ENCODE measurements around the gene FRG2B. TPM values are rescaled to one million over a fixed set of nuclear protein-coding genes. Genes with fewer than 3 reads are reported as not detected.

FRG2B gene
- total RNA-seq: not detected in 2 replicates

GRCh38 chr10:133626695-133627094 is at the start of gene FRG2B:
TSS of gene FRG2B (minus strand) at chr10:133626795. CDS start at chr10:133626742, 53 bp downstream.

Other genes with a start within 250 kb of the FRG2B start
- gene PAOX, start 247.5 kb downstream of the FRG2B start, total RNA-seq: 4.8 and 5.4 TPM in 2 replicates
- gene MTG1, start 232.6 kb downstream of the FRG2B start, total RNA-seq: 15.1 and 33.7 TPM in 2 replicates
- 0.77 and 2.1 TPM in 2 replicates for gene SPRN, start 202.2 kb downstream of the FRG2B start, total RNA-seq
- 0.93 and 2.1 TPM in 2 replicates for gene SCART1, start 172.8 kb downstream of the FRG2B start, total RNA-seq
- under 0.01 TPM in 1 of 2 replicates, not detected in the other for gene CYP2E1, start 99.4 kb downstream of the FRG2B start, total RNA-seq
- 1.5 TPM in 1 of 2 replicates, not detected in the other for gene SYCE1, start 61.2 kb downstream of the FRG2B start, total RNA-seq

Data from pericardium fibroblast (primary cell).